ENCODE data around the gene SLC4A5. TPM values are rescaled to one million over a fixed set of nuclear protein-coding genes. Genes with fewer than 3 reads are reported as not detected.
A peak's percentile ranks its signal among the peaks of the same experiment; 100 is the strongest.
"Not testable (repeated sequence)": the region's sequence is repeated elsewhere in the genome, so short reads cannot be mapped to it uniquely, and the experiment has no call there.

Gene SLC4A5
- total RNA-seq, 2 experiments from 2014 or later = 1.6 to 2.8 TPM

DNA sequence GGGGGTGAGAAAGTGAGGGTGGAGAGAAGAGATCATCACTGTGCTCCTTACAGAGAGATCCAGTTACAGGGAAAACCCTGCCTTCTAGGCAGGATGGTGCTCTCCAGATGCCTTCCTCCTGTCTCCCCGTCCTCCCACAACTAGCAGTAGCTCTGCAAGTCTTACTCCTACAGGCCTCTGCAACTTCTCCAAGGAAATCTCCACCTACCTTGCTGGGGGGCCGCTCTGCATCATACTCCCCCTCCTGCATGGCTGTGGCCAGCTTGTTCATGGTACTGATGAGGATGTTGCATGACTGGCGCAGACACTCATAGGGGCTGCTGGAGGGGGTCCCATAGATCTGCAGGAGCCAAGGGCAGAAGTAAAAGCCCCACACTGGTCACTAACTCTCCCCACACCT, 22.8 kb upstream of the SLC4A5 start:
- ChIA-PET CTCF (interaction anchor here (1.2 to 1.9 kb wide), 2 partner anchors 31 to 55 kb away, joined by 3 to 5 read pairs; partner anchors contain the start of genes C2orf81 and WDR54), POLR2A (no interaction called here)
- Mint-ChIP-seq H3K4me3 (no peak overlapping the region), H3K27me3 (ENCODE audit: low read depth) (no peaks in the 10 kb centered on the region), H3K4me1 (ENCODE audit: low read depth) (no peaks in the 10 kb centered on the region), H3K27ac (no peak overlapping the region), H3K36me3 (ENCODE audit: low read depth) (peaks cover 57% of the 10 kb centered on the region), H3K9me3 (ENCODE audit: insufficient read depth) (no peaks in the 10 kb centered on the region)
- ATAC-seq (no peak), DNase-seq (no peak)

DNA sequence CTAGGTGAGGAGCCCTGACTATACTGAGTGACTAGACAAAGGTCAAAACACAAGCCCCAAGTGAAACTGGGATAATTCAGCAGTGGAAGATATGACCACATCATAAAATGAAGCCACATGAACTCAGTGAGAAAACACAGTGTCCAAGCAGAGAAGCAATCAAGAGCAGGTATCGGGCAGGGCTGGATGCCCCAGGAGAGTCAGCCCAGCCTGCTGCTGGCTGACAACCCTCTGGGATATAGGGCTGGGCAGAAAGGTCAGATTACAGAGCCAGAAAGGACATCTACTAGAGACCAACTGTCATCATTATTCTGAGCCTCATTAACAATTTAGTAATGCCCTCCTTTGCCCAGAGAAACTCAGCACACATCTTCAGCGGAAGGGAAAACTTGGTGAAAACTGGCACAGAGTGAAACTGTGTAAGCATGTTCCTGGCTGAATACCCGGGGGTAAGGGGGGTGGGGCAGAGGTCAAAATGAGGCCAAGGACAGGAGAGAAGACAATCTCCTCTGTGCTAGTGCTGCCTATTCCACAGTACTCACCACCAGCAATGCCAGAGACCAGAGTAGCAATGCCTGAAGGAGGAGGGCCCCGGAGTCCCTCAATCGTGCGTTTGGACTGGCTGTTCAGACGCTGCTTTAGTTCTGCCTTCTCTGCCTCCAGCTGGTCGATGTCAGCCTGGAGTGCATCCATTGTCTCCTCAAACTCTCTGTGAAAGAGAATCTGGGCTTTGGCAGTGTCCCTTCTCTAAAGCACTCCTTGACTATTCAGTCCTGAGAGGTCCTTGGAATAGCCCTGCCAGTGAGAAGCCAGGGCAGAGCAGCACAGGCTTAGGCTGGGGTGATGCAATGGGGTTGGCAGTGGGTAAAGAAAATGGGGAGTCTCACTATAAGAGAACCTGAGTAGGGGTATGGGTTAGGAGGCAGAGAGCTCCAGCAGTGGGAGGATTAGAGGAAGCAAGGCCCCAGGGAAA, 21.6 kb upstream of the SLC4A5 start:
- H3K9me3 Mint-ChIP-seq (ENCODE audit: insufficient read depth) = no peaks in the 10 kb centered on the region
- DNase-seq (no peak), ATAC-seq (no peak)
- ChIA-PET POLR2A (no interaction called here), CTCF (interaction anchor here (1.2 to 1.9 kb wide), 2 partner anchors 30 to 57 kb away, joined by 3 to 5 read pairs; partner anchors contain the start of genes C2orf81 and WDR54)
- H3K4me1 Mint-ChIP-seq (ENCODE audit: low read depth) = no peaks in the 10 kb centered on the region
- peaks cover 53% of the 10 kb centered on the region for H3K36me3 Mint-ChIP-seq (ENCODE audit: low read depth)
- H3K27me3 Mint-ChIP-seq (ENCODE audit: low read depth) = no peaks in the 10 kb centered on the region
- no peak overlapping the region for H3K27ac Mint-ChIP-seq
- no peak overlapping the region for H3K4me3 Mint-ChIP-seq

DNA sequence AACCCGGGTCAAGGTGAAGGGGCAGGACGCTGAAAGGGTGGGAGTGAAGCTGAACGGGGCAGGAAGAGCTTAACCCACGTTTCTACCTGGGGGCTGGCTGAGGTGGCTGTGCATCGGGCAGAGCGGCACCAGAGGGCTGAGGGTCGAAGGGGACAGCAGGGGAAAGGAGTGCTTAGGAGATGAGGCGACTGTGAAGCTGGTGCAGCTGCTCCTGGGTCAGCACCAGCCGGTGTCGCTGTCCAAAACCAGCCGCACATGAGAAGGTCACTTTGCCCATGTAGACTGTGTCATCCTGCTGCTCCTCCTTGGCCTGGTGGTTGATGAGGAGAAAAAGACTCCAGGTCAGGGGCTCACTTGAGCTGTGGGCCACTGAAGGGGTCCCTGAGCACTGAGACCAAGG, 18.1 kb upstream of the SLC4A5 start:
- ChIA-PET CTCF (interaction anchor here (1.7 kb wide), 1 partner anchor 27 kb away, joined by 5 read pairs; no protein-coding TSS in a partner anchor), POLR2A (no interaction called here)
- Mint-ChIP-seq H3K4me1 (ENCODE audit: low read depth) (no peaks in the 10 kb centered on the region), H3K9me3 (ENCODE audit: insufficient read depth) (no peaks in the 10 kb centered on the region), H3K36me3 (ENCODE audit: low read depth) (peaks cover 49% of the 10 kb centered on the region), H3K4me3 (no peak overlapping the region), H3K27ac (no peak overlapping the region), H3K27me3 (ENCODE audit: low read depth) (no peaks in the 10 kb centered on the region)
- no peak for ATAC-seq
- no peak for DNase-seq

DNA sequence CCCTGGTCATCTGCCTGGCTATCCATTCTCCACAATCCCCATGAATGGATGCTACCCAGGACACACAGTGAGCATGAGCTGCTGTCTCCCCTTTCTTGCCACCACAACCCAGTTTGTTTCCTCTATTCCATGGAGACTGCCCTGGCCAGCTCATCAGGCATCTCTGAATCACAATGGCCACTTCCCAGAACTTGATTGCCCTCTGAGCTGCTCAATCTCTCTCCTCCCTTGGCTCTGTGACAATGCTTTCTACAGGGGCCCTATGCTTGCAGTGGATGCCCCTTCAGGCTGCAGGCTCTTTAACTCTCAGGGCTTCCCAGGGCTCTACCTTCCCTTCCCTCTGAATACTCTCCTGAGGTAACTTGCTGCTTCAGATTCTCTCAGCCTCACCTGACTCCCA, 14.4 kb upstream of the SLC4A5 start:
- ATAC-seq = no peak
- CTCF ChIA-PET = interaction anchor here (5.2 kb wide), 1 partner anchor 22 kb away, joined by 21 read pairs; no protein-coding TSS in a partner anchor
- Mint-ChIP-seq H3K36me3 (ENCODE audit: low read depth) (peaks cover 37% of the 10 kb centered on the region), H3K4me1 (ENCODE audit: low read depth) (no peaks in the 10 kb centered on the region), H3K27me3 (ENCODE audit: low read depth) (no peaks in the 10 kb centered on the region), H3K9me3 (ENCODE audit: insufficient read depth) (no peaks in the 10 kb centered on the region), H3K27ac (no peak overlapping the region), H3K4me3 (no peak overlapping the region)
- no peak for DNase-seq
- POLR2A ChIA-PET = interaction anchor here (0.7 kb wide), 1 partner anchor 491 kb away, joined by 3 read pairs; no protein-coding TSS in a partner anchor

DNA sequence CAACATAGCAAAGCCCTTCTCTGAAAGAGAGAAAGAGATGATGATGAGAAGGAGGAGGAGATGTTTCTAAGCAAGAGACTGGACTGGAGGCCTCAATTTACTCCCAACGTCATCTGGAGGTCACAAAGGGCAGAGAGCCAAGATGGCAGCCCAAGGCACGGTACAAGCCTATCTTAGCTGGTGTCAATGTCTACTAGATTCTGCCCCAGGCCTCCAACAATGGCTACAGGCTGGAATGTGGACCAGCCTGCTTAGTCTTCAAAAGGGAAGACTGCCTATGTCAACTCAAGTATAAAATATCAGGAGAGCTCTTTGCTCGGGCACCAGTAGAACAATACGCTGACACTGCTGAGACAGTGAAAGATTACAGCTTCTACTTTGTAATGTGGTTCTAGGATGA, 6.7 kb upstream of the SLC4A5 start:
- POLR2A ChIA-PET = no interaction called here
- ATAC-seq (no peak), DNase-seq (no peak)
- Mint-ChIP-seq H3K36me3 (ENCODE audit: low read depth) (no peaks in the 10 kb centered on the region), H3K27me3 (ENCODE audit: low read depth) (no peaks in the 10 kb centered on the region), H3K9me3 (ENCODE audit: insufficient read depth) (no peaks in the 10 kb centered on the region), H3K27ac (no peak overlapping the region), H3K4me1 (ENCODE audit: low read depth) (peaks cover 12% of the 10 kb centered on the region), H3K4me3 (no peak overlapping the region)
- CTCF ChIA-PET = interaction anchor here (0.9 to 5.3 kb wide), 2 partner anchors 15 to 100 kb away, joined by 3 to 42 read pairs; no protein-coding TSS in a partner anchor

DNA sequence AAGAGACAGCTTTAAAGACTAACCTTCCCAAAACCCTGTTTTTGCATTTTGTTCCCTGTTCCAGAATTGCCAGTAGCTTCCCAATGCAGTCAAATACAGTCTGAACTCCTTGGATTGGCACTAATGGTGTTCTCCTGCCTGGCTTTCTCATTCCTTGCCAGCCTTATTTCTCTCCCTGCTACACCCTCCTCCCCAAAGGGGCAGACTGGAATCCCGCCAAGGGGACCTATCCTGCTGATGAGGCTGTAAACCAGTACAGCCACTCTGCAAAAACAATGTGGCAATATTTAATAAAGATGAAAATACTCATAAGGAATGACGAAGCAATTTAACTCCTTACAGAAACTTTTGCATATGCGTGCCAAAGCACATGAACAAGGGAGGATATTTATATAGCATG, 4.5 kb upstream of the SLC4A5 start:
- no peak for DNase-seq
- H3K4me1 Mint-ChIP-seq (ENCODE audit: low read depth) = peaks cover 13% of the 10 kb centered on the region
- ChIA-PET CTCF (interaction anchor here (4.7 kb wide), 1 partner anchor 12 kb away, joined by 31 read pairs; no protein-coding TSS in a partner anchor), POLR2A (no interaction called here)
- no peaks in the 10 kb centered on the region for H3K36me3 Mint-ChIP-seq (ENCODE audit: low read depth)
- no peaks in the 10 kb centered on the region for H3K9me3 Mint-ChIP-seq (ENCODE audit: insufficient read depth)
- no peaks in the 10 kb centered on the region for H3K27me3 Mint-ChIP-seq (ENCODE audit: low read depth)
- H3K27ac Mint-ChIP-seq = no peak overlapping the region
- no peak overlapping the region for H3K4me3 Mint-ChIP-seq
- no peak for ATAC-seq

DNA sequence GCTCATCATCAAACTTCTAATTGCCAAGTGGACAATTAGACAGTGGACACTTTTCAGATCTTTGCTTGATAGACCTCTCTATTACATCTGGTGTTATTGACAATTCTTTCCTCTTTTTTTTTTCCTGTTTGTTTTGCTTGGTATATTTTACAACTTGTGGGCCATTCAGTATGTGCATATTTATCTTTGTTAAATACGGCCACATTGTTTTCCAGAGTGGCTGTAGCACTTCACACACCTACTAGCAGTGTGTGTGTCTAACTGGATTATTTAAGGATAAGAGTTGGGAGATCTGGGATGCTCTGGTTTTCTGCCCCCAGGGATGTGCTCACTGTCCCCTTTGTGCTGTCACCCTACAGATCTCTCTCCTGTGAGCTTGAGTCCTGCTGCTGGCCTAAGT, 4.1 kb upstream of the SLC4A5 start:
- Mint-ChIP-seq H3K27me3 (ENCODE audit: low read depth) (no peaks in the 10 kb centered on the region), H3K36me3 (ENCODE audit: low read depth) (no peaks in the 10 kb centered on the region), H3K4me1 (ENCODE audit: low read depth) (peaks cover 13% of the 10 kb centered on the region), H3K9me3 (ENCODE audit: insufficient read depth) (no peaks in the 10 kb centered on the region), H3K4me3 (no peak overlapping the region), H3K27ac (no peak overlapping the region)
- CTCF ChIA-PET = interaction anchor here (4.7 kb wide), 1 partner anchor 12 kb away, joined by 31 read pairs; no protein-coding TSS in a partner anchor
- POLR2A ChIA-PET = no interaction called here
- ATAC-seq (no peak), DNase-seq (no peak)

DNA sequence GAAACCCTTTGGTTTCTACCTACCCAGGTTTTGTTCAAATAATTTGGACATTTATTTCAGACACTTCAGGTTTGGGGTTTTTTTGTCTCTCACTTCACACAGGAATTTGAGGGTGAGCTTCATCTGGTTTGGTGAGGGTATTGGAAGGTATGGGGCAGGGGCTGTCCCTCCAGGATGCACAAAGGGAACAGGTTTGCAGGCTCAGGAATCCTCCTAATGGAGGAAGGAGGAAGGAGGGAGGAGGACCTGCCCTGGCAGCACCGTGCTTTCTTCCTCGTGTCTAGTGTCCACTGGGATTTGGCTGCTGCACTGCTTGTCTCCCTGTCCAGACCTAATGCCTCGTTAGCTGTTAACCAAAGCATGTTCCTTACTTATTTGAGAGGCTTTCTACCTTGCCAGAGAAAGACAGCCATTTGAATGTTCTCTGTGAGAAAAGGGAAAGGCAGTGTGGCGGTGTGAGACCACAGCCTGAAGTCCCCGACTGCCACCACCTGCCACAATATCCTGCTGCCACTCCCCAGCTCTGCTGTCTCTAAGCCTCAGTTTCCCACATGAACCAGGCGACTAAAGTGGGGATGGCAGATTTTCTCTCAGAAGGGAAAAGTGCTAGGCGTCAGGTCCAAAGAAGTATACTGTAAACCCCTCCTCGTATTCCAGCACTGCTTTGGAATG, 2.2 kb upstream of the SLC4A5 start:
- Mint-ChIP-seq H3K36me3 (ENCODE audit: low read depth) (no peaks in the 10 kb centered on the region), H3K9me3 (ENCODE audit: insufficient read depth) (no peaks in the 10 kb centered on the region), H3K27ac (no peak overlapping the region), H3K4me1 (ENCODE audit: low read depth) (peaks cover 13% of the 10 kb centered on the region), H3K27me3 (ENCODE audit: low read depth) (no peaks in the 10 kb centered on the region), H3K4me3 (no peak overlapping the region)
- ATAC-seq = no peak
- DNase-seq = peak; percentile 25
- CTCF ChIA-PET = interaction anchor here (1.2 to 4.7 kb wide), 4 partner anchors 10 to 96 kb away, joined by 3 to 31 read pairs (median 4); no protein-coding TSS in a partner anchor
- POLR2A ChIA-PET = no interaction called here

DNA sequence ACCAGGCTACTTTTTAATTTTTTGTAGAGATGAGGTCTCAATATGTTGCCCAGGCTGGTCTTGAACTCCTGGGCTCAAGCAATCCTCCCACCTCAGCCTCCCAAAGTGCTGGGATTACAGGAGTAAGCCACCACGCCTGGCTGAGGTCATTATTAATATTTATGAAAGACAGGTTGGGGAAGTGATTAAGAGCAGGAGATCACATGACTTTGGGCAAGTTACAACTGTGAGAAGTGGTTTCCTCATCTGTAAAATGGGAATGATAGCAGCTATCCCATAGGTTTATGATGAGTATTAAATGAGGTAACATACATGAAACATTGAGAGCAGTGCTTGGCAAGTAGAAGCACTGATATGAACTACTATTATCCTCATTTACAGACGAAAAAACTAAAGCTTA, 7.0 kb downstream of the SLC4A5 start:
- H3K4me1 Mint-ChIP-seq (ENCODE audit: low read depth); H3K9me3 Mint-ChIP-seq (ENCODE audit: insufficient read depth); DNase-seq; H3K27me3 Mint-ChIP-seq (ENCODE audit: low read depth); H3K27ac Mint-ChIP-seq; H3K4me3 Mint-ChIP-seq; H3K36me3 Mint-ChIP-seq (ENCODE audit: low read depth); ATAC-seq: not testable (repeated sequence)
- POLR2A ChIA-PET = interaction anchor here (0.6 kb wide), 1 partner anchor 26 kb away, joined by 3 read pairs; no protein-coding TSS in a partner anchor
- CTCF ChIA-PET = interaction anchor here (1.4 to 7.0 kb wide), 18 partner anchors 9 to 656 kb away, joined by 4 to 121 read pairs (median 20); partner anchors contain the start of genes BOLA3, MOB1A and SLC4A5

DNA sequence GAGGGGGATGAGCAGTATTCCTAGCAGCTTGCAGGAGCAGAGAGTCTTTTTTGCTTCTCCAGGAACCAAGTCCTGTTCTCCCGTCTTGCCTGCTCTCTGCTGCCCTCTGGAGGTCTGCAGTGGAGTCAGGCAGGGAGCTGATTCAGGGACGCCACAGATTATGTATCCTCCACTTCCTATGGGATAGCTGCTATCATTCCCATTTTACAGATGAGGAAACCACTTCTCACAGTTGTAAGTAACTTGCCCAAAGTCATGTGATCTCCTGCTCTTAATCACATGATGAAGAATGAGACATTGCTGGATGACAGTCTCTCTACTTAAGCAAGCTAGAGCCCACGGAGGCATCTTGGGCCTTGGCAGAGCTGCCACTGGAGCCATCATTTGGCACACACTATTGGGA, 8.3 kb downstream of the SLC4A5 start:
- Mint-ChIP-seq H3K36me3 (ENCODE audit: low read depth) (no peaks in the 10 kb centered on the region), H3K9me3 (ENCODE audit: insufficient read depth) (no peaks in the 10 kb centered on the region), H3K4me3 (no peak overlapping the region), H3K4me1 (ENCODE audit: low read depth) (peaks cover 4% of the 10 kb centered on the region), H3K27me3 (ENCODE audit: low read depth) (no peaks in the 10 kb centered on the region), H3K27ac (no peak overlapping the region)
- ATAC-seq (peak; percentile 88), DNase-seq (peak; percentile 81)
- ChIA-PET POLR2A (interaction anchor here (1.1 kb wide), 1 partner anchor 85 kb away, joined by 4 read pairs; no protein-coding TSS in a partner anchor), CTCF (interaction anchor here (0.6 to 7.0 kb wide), 54 partner anchors 10 to 655 kb away, joined by 3 to 121 read pairs (median 6); partner anchors contain the start of genes BOLA3, MOB1A, MRPL53 and MTHFD2)

DNA sequence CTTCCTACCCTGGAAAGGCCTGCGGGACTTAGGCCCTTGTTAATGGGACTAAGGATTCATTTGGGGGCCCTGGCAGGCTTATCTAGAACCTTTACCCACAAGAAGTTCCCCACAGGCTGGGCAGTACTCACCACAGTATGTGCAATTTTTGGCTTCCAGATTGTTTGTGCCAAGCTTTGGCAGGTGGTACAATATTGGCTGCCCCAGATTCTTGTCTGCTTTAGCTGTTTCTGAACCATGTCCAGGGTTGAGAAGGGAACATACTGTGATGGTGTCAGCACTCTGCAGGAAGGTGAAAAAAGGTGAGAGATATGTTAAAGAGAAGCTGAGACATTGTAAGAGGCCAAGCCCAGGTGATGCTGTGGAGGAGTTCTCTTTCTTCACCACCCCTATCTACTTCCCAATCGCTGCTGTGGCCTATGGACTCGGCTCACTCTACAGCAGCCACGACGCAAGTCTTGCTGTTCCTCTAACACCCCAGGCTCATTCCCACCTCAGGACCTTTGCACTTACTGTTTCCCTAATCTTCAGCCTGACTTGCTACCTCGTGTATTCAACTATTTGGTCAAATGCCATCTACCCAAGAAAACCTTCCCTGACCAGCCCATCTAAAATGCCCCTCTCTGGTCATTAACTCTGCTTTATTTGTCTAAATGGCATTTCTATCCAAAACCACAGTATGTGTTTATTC, 9.2 kb downstream of the SLC4A5 start:
- Mint-ChIP-seq H3K4me1 (ENCODE audit: low read depth) (peaks cover 4% of the 10 kb centered on the region), H3K27me3 (ENCODE audit: low read depth) (no peaks in the 10 kb centered on the region), H3K36me3 (ENCODE audit: low read depth) (no peaks in the 10 kb centered on the region), H3K9me3 (ENCODE audit: insufficient read depth) (no peaks in the 10 kb centered on the region), H3K27ac (peak overlapping the region; percentile 27), H3K4me3 (no peak overlapping the region)
- ChIA-PET POLR2A (no interaction called here), CTCF (interaction anchor here (0.6 to 7.0 kb wide), 39 partner anchors 9 to 511 kb away, joined by 3 to 121 read pairs (median 8); partner anchors contain the start of genes MRPL53, SLC4A5 and STAMBP)
- no peak for ATAC-seq
- no peak for DNase-seq

Data from activated CD8-positive, alpha-beta T cell treated with anti-CD3 and anti-CD28 coated beads, Interleukin-2, amount 10 ng/mL, durations not matched to agents 7 days and 5 days (primary cell).